Esophagus (tissue), 2 donors: ENCODE results near the gene USB1. TPM values are rescaled to one million over a fixed set of nuclear protein-coding genes. Genes with fewer than 3 reads are reported as not detected.

Source experiments
- H3K27ac ChIP-seq, 2 donors: one replicate each; pipeline ENCODE4 v1.5.1; 2013; ENCODE audit warnings: low read depth in 2 of 2, mild to moderate bottlenecking in 2 of 2, inconsistent platforms in 1 of 2, low read length in 1 of 2, moderate library complexity in 1 of 2
- H3K27me3 ChIP-seq, 2 donors: one replicate each; pipeline ENCODE4 v1.6.1; 2013; ENCODE audit warnings: low read length in 2 of 2, control low read depth in 1 of 2, mild to moderate bottlenecking in 1 of 2; ENCODE audit not compliant: insufficient read depth in 2 of 2, control insufficient read depth in 1 of 2
- H3K36me3 ChIP-seq, 2 donors: one replicate each; pipeline ENCODE4 v1.6.1; 2013; ENCODE audit warnings: low read length in 1 of 2; ENCODE audit not compliant: control insufficient read depth in 2 of 2, insufficient read depth in 2 of 2
- H3K4me1 ChIP-seq, 2 donors: one replicate each; pipeline ENCODE4 v1.6.1; 2013; ENCODE audit warnings: low read length in 1 of 2; ENCODE audit not compliant: control insufficient read depth in 2 of 2, insufficient read depth in 2 of 2
- H3K4me3 ChIP-seq, 2 donors: one replicate each; pipeline ENCODE4 v1.5.1; 2013; ENCODE audit warnings: low read length in 2 of 2, mild to moderate bottlenecking in 2 of 2, low read depth in 1 of 2, moderate library complexity in 1 of 2
- H3K9me3 ChIP-seq, 2 donors: one replicate each; pipeline ENCODE4 v1.6.1; 2013; ENCODE audit warnings: mild to moderate bottlenecking in 2 of 2, low read depth in 1 of 2, low read length in 1 of 2, moderate library complexity in 1 of 2; ENCODE audit not compliant: control insufficient read depth in 2 of 2, insufficient read depth in 1 of 2
- WGBS, 2 donors: extraction: QIAGEN DNeasy Blood & Tissue Kit; methylation state at CpG; one replicate each; pipeline ENCODE4 v1.1.7; 2013; 5-methylcytosine and 5-hydroxymethylcytosine counted together
- polyA plus RNA-seq, 2 donors: library from polyadenylated mRNA; stranded (reverse); fragments of 200-250 nt; gene quantifications; one replicate each; pipeline ENCODE4 v1.2.3, GENCODE V29; 2013
- donor health status: healthy with polysubstance abuse.
- donor health status: Bipolar disorder and iron deficiency.

Gene USB1
- polyA plus RNA-seq, 2 donors = 8.5 to 15.8 TPM

DNA sequence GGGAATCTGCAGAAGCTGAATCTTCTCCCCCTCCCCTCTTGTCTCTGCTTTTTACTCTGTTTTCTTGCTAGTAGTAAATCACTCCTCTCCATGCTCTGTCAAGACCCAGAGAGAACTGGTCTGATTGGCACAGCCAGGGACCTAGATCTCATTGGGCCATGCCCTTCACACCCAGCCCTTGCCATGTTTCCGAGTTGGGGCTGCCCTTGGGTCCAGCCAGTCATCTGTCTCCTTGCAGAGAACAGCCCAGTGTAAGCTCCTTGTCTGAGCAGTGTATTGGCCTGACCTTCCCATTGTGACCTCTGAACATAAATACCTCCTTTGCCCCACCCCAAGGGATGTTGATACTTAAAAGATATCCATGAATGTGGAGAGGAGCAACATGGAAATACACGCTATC lies 28.2 kb downstream of the USB1 start:
- Histone ChIP-seq H3K4me1 (peaks cover 11 to 13% of the 10 kb centered on the region in 2 donors), H3K9me3 (no peaks in the 10 kb centered on the region), H3K27ac (no peak overlapping the region), H3K4me3 (no peak overlapping the region), H3K36me3 (no peaks in the 10 kb centered on the region), H3K27me3 (no peaks in the 10 kb centered on the region)
- 78% methylated on average over 2 of the region's 2 CpGs for WGBS, 2 donors

- WGBS, 2 donors = 84 to 88% methylated on average over 11 of the region's 11 CpGs
- Histone ChIP-seq H3K27ac (no peak overlapping the region), H3K4me3 (no peak overlapping the region), H3K4me1 (peaks cover 8 to 11% of the 10 kb centered on the region in 2 donors), H3K36me3 (no peaks in the 10 kb centered on the region), H3K27me3 (no peaks in the 10 kb centered on the region), H3K9me3 (no peaks in the 10 kb centered on the region)
These were observed 29.1 kb downstream of the USB1 start for GRCh38 chr16:58030136-58030840.

DNA sequence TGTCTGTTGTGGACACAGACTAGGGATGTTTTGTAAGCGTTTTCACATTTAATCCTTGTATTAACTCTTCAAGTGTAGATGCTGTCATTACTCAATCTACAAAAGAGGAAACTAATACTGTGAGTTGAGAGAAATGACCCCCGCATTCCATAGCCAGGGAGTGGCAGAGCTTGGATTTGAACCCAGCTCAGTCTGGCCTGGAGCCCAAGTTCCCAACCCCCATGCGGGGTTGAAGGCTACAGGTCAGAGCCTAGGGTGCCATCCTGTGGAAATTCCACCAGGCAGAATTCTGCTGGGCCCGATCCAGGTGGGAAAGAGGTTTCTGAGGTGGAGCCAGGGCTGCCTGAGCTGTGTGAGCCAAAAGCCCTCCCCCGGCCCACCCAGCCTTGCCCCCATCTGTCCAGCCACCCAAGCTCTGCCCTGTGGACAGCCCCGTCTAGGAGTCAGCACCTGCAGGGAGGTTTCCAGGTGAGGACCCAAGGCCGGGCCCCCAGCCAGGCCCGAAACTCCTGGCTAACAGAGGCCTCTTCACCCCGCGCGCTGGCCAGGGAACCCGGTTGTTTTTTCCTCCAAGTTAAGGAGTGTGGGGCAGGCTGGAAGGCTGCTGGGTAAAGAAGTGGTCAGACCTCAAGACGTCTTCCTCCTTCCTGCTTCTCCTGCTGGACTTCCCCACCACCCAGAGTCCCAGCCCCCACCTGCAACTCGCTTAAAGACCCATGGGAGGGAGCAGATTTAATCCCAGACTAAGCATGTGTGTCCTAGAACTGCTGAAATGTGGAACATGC lies 30.0 kb downstream of the USB1 start:
- WGBS, 2 donors = 64% methylated on average over 14 of the region's 14 CpGs
- Histone ChIP-seq H3K9me3 (no peaks in the 10 kb centered on the region), H3K4me1 (peaks cover 11% of the 10 kb centered on the region in 2 donors), H3K27me3 (no peaks in the 10 kb centered on the region), H3K4me3 (no peak overlapping the region), H3K36me3 (no peaks in the 10 kb centered on the region), H3K27ac (no peak overlapping the region)

DNA sequence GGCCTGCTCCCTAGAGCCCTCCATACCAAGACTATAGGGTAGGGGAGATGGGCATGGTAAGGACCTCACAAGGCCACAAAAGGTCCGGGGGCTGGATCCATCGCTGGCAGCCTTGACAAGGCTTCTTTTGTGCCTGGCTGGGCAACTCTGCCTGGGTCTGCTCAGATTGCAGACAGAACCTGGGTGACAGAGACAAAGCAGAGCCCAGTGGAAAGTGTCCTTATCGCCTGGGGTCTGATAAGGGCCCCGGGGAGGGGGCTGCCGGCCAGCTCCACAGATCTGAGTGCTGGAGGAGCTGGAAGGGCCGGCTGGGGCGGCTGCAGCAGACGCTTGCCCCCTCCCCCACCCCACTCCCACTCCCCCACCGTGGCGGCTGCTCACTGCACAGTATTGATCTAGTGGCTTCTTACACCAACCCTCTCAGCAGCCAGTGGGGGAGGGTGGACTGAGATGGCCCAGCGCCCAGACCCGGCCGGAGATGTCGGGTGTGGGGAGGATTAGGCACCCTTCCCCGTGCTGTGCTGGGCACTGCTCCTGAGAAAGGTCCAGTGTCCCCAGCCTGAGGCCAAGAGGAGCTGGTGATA lies 31.6 kb downstream of the USB1 start:
- H3K9me3 ChIP-seq = no peaks in the 10 kb centered on the region
- WGBS, 2 donors = 51 to 59% methylated on average over 12 to 15 of the region's 15 CpGs
- H3K27me3 ChIP-seq = no peaks in the 10 kb centered on the region
- no peak overlapping the region for H3K27ac ChIP-seq
- H3K4me1 ChIP-seq = peaks cover 2 to 8% of the 10 kb centered on the region in 2 donors
- H3K36me3 ChIP-seq = no peaks in the 10 kb centered on the region
- H3K4me3 ChIP-seq = no peak overlapping the region

GRCh38 chr16:58034128-58034685 lies 33.0 kb downstream of the USB1 start:
- H3K9me3 ChIP-seq = no peaks in the 10 kb centered on the region
- no peak overlapping the region for H3K27ac ChIP-seq
- H3K4me3 ChIP-seq = no peak overlapping the region
- H3K27me3 ChIP-seq = no peaks in the 10 kb centered on the region
- peaks cover 0 to 5% of the 10 kb centered on the region in 2 donors for H3K36me3 ChIP-seq
- H3K4me1 ChIP-seq = peaks cover 2 to 5% of the 10 kb centered on the region in 2 donors
- whole genome bisulfite sequencing, 2 donors = 88 to 91% methylated on average over 14 of the region's 14 CpGs

- H3K27ac ChIP-seq = no peak overlapping the region
- H3K27me3 ChIP-seq = no peaks in the 10 kb centered on the region
- peaks cover 0 to 5% of the 10 kb centered on the region in 2 donors for H3K4me1 ChIP-seq
These were observed 33.6 kb downstream of the USB1 start for GRCh38 chr16:58034774-58035173.

GRCh38 chr16:58035356-58036170 lies 34.4 kb downstream of the USB1 start:
- peaks cover 0 to 13% of the 10 kb centered on the region in 2 donors for H3K36me3 ChIP-seq
- WGBS, 2 donors = 86 to 87% methylated on average over 14 of the region's 14 CpGs

More at GRCh38 chr16:58034774-58035173, 33.6 kb downstream of the USB1 start:
- Histone ChIP-seq H3K9me3 (no peaks in the 10 kb centered on the region), H3K4me3 (no peak overlapping the region), H3K36me3 (peaks cover 0 to 7% of the 10 kb centered on the region in 2 donors)
- 78 to 85% methylated on average over 11 of the region's 11 CpGs for WGBS, 2 donors

DNA sequence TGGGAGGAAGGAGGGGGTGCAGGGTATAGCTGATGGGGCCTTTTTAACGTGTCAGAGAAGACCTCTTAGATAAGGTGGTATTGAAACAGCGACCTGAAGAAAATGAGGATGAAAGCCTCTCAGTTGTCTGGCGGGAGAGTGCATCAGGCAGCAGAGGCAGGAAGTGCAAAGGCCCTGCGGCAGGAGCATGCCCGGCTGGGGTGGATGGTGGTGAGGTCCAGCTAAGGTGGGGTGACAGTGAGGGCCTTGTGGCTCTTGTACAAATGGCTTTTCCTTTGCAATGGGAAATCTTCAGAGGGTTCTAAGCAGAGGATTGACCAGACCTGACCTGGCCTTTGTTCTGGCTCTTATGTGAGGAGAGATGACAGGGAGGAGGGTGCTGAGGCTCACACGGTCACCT lies 35.7 kb downstream of the USB1 start:
- H3K27me3 ChIP-seq = no peaks in the 10 kb centered on the region
- peaks cover 0 to 22% of the 10 kb centered on the region in 2 donors for H3K36me3 ChIP-seq
- WGBS, 2 donors = 92 to 95% methylated on average over 6 of the region's 6 CpGs

More at GRCh38 chr16:58035356-58036170, 34.4 kb downstream of the USB1 start:
- no peaks in the 10 kb centered on the region for H3K27me3 ChIP-seq
- no peaks in the 10 kb centered on the region for H3K9me3 ChIP-seq
- H3K27ac ChIP-seq = no peak overlapping the region
- peaks cover 0 to 5% of the 10 kb centered on the region in 2 donors for H3K4me1 ChIP-seq
- H3K4me3 ChIP-seq = no peak overlapping the region

More for the DNA sequence above, 35.7 kb downstream of the USB1 start:
- Histone ChIP-seq H3K4me1 (peaks cover 0 to 5% of the 10 kb centered on the region in 2 donors), H3K4me3 (no peak overlapping the region), H3K9me3 (no peaks in the 10 kb centered on the region), H3K27ac (no peak overlapping the region)
